NCI-H2196 treated with DMSO at 0.1 percent for 48 hours (cell line): ENCODE results near the gene MYB.
"Not testable (repeated sequence)": the region's sequence is repeated elsewhere in the genome, so short reads cannot be mapped to it uniquely, and the experiment has no call there.

ENCODE experiments used
- DNase-seq: peaks from one replicate; lab custom pipeline; 2025; ENCODE audit not compliant: unreplicated experiment; lab: John Stamatoyannopoulos, UW

The MYB gene

DNA sequence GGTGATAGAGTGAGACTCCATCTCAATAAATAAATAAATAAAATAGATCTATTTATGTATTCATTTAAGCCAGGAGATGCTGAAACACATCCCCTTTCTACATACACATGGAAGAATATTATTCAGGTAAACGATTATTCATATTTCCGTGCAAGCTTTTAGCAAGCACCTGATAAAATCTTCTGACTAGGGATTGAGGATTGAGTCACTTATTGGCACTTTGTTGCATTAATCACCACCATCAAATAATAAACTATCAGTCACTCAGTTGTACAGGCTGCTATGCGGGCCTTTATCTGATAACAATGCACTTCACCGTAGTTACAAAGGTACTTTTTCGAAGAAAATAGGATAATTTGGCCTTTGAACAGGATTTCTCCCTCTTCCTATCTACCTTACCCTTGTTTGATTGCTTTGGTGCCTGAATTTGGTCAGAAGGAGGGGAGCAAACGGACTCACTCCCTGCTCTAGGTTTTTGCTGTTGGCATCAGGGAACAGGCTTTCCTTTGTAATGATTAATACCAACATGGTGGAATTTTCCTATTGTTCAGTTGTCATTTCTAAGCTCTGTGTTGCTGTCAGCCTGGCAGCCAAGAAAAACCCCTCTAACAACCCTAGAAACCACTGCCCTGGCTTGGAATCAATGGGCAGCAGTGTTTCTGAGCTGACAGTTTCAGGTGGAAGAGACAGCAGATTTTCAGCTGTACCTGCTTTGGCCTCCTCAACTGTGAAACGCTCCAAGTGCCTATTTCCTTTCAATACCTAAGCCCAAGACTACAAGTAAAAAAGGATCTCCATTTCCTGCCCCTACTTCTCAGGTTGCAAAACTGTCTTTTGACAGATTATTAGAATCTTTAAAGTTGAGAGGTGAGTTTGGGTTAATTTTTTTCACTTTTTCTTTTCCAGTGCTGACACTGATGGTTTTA is 63.0 kb downstream of the MYB start:
- no peak for DNase-seq

DNA sequence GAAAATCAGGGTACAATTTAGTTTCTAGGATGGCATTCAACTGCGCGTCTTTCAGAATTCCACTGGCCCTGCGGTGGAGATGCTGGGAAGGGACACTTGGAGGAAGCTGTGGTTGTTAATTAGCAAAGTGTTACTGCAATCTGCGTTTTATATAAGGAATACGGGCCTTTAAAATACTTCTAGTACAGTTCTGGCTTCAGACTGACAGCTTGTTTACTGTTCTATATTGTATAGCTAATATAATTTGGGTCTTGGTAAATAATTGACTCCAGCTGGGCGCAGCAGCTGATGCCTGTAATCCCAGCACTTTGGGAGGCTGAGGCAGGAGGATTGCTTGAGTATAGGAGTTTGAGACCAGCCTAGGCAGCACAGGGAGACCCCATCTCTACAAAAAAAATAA is 63.7 kb downstream of the MYB start:
- no peak for DNase-seq

DNA sequence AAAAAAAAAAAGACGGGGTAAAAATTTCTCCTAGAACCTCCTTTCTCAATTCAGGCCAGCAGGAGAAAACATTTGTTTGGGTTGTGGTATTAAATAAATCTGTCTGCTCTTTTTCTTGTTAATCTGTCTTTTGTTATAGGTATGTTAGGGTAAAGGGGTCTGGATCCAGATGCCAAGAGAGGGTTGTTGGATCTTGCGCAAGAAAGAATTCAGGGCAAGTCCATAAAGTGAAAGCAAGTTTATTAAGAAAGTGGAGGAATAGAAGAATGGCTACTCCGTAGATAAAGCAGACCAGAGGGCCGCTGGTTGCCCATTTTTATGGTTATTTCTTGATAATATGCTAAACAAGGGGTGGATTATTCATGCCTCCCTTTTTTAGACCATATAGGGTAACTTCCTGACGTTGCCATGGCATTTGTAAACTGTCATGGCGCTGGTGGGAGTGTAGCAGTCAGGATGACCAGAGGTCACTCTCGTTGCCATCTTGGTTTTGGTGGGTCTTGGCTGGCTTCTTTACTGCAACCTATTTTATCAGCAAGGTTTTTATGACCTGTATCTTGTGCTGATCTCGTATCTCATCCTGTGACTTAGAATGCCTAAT is 65.4 kb downstream of the MYB start:
- not testable (repeated sequence) for DNase-seq

DNA sequence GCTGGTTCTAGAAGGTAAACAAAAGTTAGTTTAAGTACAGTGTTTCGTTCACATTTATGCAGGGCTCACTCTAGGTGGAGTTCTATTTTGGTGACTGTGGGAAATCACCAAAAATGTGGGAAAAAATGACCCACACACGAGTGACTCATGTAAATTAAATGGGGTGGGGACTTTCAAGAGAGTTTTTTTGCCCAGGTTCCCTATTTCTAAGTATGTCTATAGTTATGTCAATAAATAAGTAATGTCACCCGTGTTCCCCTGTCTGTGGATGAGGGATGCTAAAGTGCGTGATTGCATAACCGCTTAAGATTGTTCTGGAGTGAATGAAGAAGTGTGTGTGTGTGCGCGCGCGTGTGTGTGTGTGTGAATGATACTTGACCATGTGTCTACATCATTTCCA is 69.1 kb downstream of the MYB start:
- no peak for DNase-seq

DNA sequence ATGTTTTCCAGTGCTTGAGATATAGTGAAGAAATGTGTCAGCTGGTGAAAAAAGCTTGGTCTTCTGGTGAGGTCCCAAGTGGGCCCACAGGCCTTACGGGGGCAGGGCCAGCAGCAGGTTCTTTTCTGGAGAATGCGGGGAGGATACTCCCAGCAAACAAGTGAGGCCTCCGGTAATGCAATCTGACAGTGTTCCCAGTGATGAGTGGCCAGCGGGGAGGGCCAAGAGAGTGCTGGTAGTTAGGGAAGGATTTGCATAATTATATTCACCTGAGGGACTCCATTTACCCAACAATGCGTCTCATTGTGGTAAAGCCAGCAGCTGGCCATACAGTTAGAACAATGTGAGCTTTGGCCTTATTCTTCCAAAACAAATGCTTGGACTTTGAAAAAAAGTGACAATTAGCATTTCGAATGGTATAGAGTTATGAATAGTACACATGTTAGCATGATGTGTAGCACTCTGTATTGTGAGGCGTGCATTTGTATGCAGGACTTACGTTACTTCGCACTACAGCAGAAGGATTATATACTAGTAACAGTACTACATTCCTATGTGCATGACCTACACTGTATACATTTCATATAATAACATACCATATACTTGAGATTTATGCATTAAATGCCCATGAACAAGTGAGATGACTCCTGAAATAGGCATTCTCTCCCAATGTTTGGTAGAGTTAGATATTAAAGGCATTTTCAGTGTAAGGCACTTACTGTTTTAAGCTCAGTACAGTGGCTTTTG is 69.8 kb downstream of the MYB start:
- no peak for DNase-seq

DNA sequence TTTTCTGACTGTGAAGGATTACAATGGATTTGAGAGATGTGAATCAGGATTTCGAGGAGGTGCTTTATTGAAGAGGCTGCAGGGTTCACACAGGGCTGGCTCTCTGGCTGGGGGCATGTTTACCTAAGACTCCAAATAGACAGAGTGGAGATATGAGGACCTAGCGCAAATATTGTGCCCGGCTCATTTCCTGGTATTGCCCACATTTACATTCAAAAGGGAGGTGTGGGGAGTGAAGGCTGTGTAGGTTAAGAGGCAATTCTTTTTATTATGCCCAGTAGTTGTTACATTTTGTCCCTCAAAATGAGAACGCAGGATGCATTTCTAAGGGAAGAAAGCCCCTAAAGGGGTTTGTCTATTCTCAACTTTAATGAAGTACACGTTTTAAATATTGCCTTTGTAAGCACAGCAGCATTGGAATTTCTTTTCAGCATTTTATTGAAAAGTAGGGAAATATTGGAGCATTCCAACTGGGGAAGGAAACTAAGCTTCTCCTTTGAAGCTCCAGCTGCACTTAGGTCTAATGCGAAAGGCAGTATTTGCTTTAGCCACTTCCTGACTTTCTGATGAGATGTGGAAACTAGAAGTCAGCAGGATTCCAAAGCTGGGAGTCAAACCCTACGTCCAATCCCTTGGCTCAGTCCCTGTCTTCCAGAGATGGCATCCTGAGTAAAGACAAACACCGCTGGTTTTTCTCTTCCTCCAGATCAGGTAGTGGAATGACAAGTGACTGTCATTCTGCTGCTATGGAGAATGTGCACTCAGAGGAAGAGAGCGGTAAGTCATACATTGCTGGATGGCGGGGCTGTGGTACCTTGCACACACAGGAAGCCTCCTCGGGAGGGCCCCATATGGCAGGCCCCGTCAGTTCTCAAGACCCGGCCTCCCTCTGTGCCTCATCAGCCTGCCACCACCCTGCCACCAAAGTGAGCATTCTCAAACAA is 70.7 kb downstream of the MYB start:
- DNase-seq, result no peak

DNA sequence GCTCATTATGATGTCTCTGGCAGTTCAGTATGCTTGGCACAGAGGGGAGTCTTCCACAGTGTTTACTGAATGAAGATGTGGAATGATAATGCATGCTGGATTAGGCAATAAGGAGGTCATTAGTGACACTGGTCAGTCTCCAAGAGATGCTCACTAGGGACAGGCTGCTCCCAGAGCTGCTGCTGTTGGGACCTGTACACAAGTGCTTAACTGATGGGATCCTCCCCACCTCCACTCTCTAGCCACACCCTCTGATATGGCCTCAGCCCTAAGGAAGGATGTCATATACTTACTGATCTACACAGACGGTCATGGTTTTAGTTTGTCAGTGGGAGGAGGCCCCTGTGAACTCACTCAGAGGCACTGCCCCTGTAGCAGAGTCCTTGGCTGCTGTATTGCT is 73.4 kb downstream of the MYB start:
- no peak for DNase-seq

DNA sequence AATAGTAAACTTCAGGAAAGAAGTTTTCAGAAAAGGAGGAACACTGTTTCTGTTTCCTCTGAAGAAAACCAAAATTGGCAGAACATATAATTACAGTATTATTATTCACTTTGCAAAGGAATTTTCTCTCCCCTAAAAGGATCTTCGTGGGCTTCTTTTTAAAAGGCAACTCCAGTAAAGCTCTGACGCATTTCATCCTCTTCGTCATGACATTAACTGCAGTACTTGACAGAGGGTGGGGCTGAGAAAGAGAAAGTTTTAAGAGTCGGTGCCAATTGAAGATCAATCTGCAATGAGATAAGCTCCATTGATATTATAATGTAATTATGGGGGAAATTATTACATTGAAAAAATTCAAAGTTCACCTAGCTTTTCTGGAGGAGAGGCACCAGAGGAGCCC is 75.8 kb downstream of the MYB start:
- DNase-seq, result no peak

DNA sequence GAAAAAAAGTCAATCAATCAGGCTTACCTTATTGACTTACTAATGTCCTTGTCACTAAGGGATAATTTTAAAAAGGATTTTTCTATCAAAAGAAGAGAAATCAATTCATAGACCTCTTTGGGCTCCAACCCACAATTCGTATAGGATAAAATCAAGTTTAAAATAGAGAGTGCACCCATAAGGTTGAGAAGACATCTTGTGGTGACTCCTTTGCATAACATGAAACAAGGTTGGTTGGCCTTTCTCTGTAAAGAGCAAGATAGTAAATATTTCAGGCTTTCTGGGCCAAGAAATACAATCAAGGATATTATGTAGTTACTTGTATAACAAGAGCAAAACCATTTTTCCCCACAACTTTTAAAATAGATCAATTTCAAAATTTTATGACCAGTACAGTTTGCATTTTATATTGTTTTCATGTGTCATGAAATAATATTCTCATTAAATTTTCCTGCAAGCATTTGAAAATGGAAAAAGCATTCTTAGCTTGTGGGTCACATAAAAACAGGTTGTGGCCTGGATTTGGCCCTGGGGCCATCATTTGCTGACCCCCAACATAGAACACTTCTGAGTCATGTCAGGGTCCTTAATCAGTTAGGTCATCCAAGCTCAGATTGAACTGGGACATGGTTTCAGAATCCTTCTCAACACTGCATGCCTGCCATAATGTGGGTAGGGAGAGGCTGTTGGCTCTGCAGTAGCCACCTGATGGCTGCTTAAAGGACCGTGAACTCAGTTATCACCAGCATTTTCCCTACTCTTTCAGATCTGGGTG is 76.7 kb downstream of the MYB start:
- no peak for DNase-seq

DNA sequence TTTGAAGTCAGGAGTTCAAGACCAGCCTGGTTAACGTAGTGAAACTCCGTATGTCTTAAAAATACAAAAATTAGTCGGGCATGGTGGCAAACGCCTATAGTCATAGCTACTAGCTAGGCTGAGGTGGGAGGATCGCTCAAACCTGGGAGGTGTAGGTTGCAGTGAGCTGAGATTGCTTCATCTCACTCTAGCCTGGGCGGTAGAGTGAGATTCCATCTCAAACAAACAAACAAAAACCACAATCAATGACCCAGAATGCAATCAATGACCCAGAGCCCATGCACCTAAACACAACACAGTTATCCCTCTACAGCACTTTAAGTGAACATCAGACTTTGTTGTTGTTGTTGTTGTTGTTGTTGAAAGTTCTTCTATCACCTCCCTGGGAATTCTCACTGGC is 77.9 kb downstream of the MYB start:
- no peak for DNase-seq

DNA sequence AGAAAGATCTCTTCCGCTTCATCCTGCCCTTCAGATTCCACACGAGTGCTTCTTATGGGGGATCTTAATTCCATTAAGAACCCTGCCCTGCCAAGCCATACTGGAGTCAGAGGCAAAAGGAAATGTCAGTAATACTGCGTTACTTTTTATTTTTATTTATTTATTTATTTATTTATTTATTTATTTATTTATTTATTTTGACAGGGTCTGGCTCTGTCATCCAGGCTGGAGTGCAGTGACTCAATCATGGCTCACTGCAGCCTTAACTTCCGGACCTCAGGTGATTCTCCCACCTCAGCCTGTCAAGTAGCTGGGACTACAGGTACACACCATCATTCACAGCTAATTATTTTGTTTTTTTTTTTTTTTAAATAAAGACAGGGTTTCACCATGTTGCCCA is 79.5 kb downstream of the MYB start:
- DNase-seq, result no peak

DNA sequence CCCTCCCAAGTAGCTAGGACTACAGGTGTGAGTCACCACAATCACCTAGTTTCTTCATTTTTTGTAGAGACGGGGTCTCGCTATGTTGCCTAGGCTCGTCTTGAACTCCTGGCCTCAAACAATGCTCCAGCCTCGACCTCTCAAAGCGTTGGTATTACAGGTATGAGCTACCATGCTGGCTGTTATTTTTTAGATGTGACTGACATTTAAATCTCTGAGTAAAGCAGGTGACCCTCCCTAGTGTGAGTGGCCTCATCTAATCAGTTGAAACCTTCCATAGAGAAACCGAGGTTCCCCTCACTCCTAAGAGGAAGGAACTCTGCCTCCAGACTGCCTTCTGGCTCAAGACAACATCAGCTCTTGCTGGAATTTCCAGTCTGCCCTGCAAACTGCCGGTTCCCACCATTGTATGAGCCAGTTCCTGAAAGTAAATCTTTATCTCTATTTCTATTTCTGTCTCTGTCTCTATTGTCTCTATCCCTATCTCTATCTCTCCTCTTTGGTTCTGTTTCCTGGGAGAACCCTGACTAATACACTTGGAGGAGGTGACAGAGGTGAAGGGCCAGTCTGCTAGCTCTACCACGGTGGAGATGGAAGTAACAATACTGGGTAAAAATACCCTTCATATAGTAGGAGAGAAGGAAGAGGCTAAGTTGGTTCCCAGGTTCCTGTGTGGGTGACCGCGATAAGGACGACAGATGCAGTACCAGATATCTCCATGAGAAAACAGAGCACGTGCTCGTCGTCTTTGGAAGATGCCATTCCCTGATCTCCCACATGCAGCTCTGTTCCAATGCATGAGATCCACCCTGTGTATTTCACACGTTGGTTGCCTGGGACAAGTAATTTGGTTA is 81.0 kb downstream of the MYB start:
- no peak for DNase-seq

DNA sequence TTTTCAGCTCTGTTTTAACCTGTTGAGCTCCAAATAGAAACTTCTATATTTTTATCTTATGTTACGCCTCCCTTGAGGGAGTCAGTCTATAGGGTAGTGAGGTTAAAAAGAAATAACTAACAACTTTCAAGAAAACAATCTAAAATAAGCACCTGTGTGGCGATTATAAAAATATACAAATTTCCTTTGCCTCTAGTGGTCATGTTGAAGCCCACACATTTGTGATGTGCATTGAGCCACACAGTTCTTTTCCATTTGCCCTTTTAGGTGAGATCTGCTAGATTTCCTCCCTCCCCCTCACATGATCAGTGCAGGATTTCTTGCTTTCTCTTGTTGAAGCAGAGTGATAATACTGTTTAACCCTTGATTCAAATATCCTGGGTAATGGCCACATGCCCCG is 84.2 kb downstream of the MYB start:
- DNase-seq, result no peak

DNA sequence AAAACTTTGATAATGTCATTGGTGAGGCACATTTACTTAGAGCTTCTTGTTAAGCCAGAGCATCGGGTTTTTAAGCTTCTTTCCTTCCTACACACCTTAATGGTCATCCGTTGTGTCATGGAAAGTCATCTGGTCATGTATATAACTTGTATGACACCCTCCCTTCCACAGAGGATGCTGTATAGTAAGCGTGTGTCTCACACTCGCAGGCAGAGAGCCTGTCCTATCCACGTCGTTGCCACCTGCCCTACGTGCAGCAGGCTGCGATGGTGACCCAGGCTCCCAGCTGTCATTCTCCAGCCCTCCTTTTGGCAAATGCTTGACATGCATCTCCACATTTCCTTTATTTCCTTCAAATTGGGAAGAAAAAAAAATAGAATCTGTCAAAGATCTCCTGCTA is 85.6 kb downstream of the MYB start:
- DNase-seq, result no peak

DNA sequence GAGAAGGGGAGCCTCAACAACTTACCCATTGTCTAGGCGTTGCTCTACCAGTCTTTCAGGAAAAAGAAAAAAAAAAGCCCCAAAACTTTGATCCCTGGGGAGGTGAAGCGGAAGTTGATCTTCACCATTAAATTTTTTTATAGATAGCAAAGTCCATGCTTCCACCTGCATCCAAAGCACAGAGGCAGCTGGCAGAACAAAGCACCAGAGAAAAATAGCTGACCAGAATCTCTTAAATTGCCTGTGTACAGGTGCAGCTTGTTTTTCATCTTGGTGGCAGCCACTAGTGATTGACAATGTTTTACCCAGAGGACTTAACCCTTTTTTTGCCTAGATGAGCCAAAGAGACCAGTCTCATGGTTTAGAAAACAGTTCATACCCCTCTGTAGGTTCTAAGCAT is 86.0 kb downstream of the MYB start:
- DNase-seq, result no peak

DNA sequence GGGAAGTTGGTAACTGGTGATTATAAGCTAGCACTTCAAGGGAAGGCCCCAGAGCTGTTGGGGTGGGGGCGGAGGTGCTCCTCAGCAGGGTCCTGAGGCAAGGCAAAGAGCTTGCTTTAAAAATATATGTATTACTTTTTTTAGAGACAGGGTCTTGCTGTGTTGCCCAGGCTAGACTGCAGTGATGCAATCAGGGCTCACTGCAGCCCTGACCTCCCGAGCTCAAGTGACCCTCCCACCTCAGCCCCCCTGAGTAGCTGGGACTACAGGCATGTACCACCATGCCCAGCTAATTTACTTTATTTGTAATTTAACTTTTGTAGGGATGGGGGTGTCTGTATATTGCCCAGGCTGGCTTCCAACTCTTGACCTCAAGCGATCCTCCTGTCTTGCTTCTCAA is 87.2 kb downstream of the MYB start:
- no peak for DNase-seq

DNA sequence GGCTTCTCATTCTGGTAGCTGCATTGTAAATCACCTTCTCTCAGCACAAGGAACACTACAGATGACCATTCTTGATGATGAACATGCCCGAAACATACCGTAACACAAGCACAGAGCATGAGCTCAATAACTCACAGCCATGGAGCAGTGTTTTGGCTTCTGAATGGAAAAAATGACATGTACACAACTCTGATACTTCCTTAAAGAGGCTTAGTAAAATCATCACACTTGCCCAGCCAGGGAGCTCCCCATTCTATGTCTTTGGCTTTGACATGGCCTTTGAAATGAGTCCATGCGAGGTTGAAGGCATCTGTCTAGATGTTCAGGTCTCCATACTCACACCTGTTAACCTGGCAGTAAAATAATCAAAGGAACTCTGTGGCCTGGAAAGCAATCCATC is 87.6 kb downstream of the MYB start:
- no peak for DNase-seq
